ENCODE measurements around the gene SLC27A4.

The SLC27A4 gene

GRCh38 chr9:128392302-128393144 lies 52.2 kb downstream of the SLC27A4 start:
- no peak for DNase-seq

- no peak for DNase-seq
Observed at GRCh38 chr9:128393145-128393775, 52.9 kb downstream of the SLC27A4 start.

- DNase-seq, result no peak
Observed at GRCh38 chr9:128393970-128394369, 53.6 kb downstream of the SLC27A4 start.

- no peak for DNase-seq
Observed at GRCh38 chr9:128394379-128395168, 54.2 kb downstream of the SLC27A4 start.

GRCh38 chr9:128396970-128397613 lies 56.8 kb downstream of the SLC27A4 start:
- no peak for DNase-seq

- no peak for DNase-seq
Observed at GRCh38 chr9:128397831-128398230, 57.5 kb downstream of the SLC27A4 start.

- DNase-seq, result no peak
Observed at GRCh38 chr9:128399861-128400260, 59.5 kb downstream of the SLC27A4 start.

GRCh38 chr9:128404560-128404959 lies 64.2 kb downstream of the SLC27A4 start:
- DNase-seq, result no peak

- DNase-seq, result no peak
Observed at GRCh38 chr9:128405077-128405779, 64.9 kb downstream of the SLC27A4 start.

GRCh38 chr9:128405780-128406171 lies 65.4 kb downstream of the SLC27A4 start:
- DNase-seq, result no peak

GRCh38 chr9:128406848-128407391 lies 66.6 kb downstream of the SLC27A4 start:
- no peak for DNase-seq

GRCh38 chr9:128408963-128409431 lies 68.7 kb downstream of the SLC27A4 start:
- no peak for DNase-seq

- no peak for DNase-seq
Observed at GRCh38 chr9:128409450-128409849, 69.1 kb downstream of the SLC27A4 start.

GRCh38 chr9:128409978-128410377 lies 69.7 kb downstream of the SLC27A4 start:
- DNase-seq, result no peak
